Measurements from ENCODE around the gene FNDC11. TPM values are rescaled to one million over a fixed set of nuclear protein-coding genes. Genes with fewer than 3 reads are reported as not detected.
"Not testable (repeated sequence)": the region's sequence is repeated elsewhere in the genome, so short reads cannot be mapped to it uniquely, and the experiment has no call there.

Gene FNDC11
- 0.27 and 0.49 TPM in 2 replicates for total RNA-seq

GRCh38 chr20:63553933-63554290, at the start of gene FNDC11:
Gene FNDC11, plus strand, starts transcription at chr20:63554159. Its CDS starts 1,505 bp downstream, at chr20:63555664.
- intact Hi-C loops (cut with micrococcal nuclease), result loop anchor here (1.0 to 5.0 kb wide), 11 partner anchors 17 to 625 kb away; partner anchors contain the start of genes GMEB2, HELZ2, PPDPF and PTK6

GRCh38 chr20:63504642-63505041, 49.3 kb upstream of the FNDC11 start:
- intact Hi-C loops (cut with micrococcal nuclease), result no loop called here

GRCh38 chr20:63505281-63505680, 48.7 kb upstream of the FNDC11 start:
- intact Hi-C loops (cut with micrococcal nuclease), result no loop called here

- intact Hi-C loops (cut with micrococcal nuclease), result no loop called here
These were observed 48.2 kb upstream of the FNDC11 start for GRCh38 chr20:63505723-63506122.

GRCh38 chr20:63507083-63507743, 46.7 kb upstream of the FNDC11 start:
- intact Hi-C loops (cut with micrococcal nuclease), result no loop called here

- intact Hi-C loops (cut with micrococcal nuclease), result no loop called here
These were observed 45.7 kb upstream of the FNDC11 start for GRCh38 chr20:63508072-63508768.

GRCh38 chr20:63509088-63509564, 44.8 kb upstream of the FNDC11 start:
- intact Hi-C loops (cut with micrococcal nuclease), result no loop called here

GRCh38 chr20:63513207-63513606, 40.8 kb upstream of the FNDC11 start:
- intact Hi-C loops (cut with micrococcal nuclease), result no loop called here

GRCh38 chr20:63514520-63514919, 39.4 kb upstream of the FNDC11 start:
- intact Hi-C loops (cut with micrococcal nuclease), result not testable (repeated sequence)

GRCh38 chr20:63517376-63518309, 36.3 kb upstream of the FNDC11 start:
- intact Hi-C loops (cut with micrococcal nuclease), result no loop called here

GRCh38 chr20:63518351-63518861, 35.6 kb upstream of the FNDC11 start:
- intact Hi-C loops (cut with micrococcal nuclease), result no loop called here

- intact Hi-C loops (cut with micrococcal nuclease), result no loop called here
These were observed 34.9 kb upstream of the FNDC11 start for GRCh38 chr20:63518946-63519667.

GRCh38 chr20:63519668-63520503, 34.1 kb upstream of the FNDC11 start:
- intact Hi-C loops (cut with micrococcal nuclease), result loop anchor here (1.0 to 2.0 kb wide), 12 partner anchors 17 to 546 kb away; partner anchors contain the start of genes GMEB2, PRPF6, PTK6 and TPD52L2

- intact Hi-C loops (cut with micrococcal nuclease), result loop anchor here (1.0 to 2.0 kb wide), 12 partner anchors 17 to 546 kb away; partner anchors contain the start of genes GMEB2, PRPF6, PTK6 and TPD52L2
These were observed 33.4 kb upstream of the FNDC11 start, which contains the start of gene PPDPF for GRCh38 chr20:63520504-63520933. Gene PPDPF, plus strand, starts transcription at chr20:63520765. Its CDS starts 544 bp downstream, at chr20:63521309.

GRCh38 chr20:63520934-63521601, 32.9 kb upstream of the FNDC11 start:
- intact Hi-C loops (cut with micrococcal nuclease), result loop anchor here (1.0 to 2.0 kb wide), 12 partner anchors 16 to 545 kb away; partner anchors contain the start of genes GMEB2, PRPF6, PTK6 and TPD52L2

- intact Hi-C loops (cut with micrococcal nuclease), result loop anchor here (2.0 kb wide), 2 partner anchors 59 to 435 kb away; partner anchors contain the start of gene UCKL1
These were observed 32.4 kb upstream of the FNDC11 start for GRCh38 chr20:63521602-63522001.

GRCh38 chr20:63522091-63522868, 31.7 kb upstream of the FNDC11 start:
- intact Hi-C loops (cut with micrococcal nuclease), result no loop called here
